ENCODE data around the gene PARP11. TPM values are rescaled to one million over a fixed set of nuclear protein-coding genes. Genes with fewer than 3 reads are reported as not detected.
A peak's percentile ranks its signal among the peaks of the same experiment; 100 is the strongest.
"Not testable (repeated sequence)": the region's sequence is repeated elsewhere in the genome, so short reads cannot be mapped to it uniquely, and the experiment has no call there.

Gene PARP11
- total and polyA plus RNA-seq, 2 donors (not counting 1 experiment from before 2014, with no cell fraction given): 6.4 to 26.3 TPM

DNA sequence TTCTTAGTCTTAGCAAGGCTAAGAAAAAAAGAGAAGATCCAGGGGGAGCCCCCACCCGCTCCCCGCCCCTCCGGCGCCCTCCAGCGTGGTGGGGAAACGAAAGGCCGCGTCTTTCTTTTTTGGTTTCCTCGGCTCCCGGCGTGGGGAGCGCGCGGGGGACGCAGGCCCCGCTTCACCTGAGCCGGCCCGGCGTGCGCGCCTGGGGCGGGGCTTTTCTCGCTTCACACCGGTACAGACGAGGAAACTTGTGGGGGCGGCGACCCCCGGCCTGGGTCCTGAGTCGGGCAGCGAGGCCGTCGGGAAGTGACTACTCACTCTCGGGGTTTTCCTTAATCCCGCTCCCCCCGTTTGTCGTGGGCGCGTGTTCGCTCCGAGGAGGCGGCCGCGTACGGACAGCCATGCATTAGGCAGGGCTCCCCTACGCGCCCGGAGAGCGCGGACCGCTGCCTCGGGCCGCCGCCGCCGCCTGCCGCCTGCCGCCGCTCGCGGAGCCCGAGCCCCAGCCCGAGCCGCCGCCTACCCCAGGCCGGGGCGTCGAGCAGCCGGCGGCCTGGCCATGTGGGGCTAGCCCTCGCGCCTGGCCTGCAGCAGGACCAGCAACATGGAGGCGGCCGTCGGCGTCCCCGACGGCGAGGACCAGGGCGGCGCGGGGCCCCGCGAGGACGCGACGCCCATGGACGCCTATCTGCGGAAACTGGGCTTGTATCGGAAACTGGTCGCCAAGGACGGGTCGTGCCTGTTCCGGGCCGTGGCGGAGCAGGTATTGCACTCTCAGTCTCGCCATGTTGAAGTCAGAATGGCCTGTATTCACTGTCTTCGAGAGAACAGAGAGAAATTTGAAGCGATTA is 34.3 kb downstream of the PARP11 start:
- DNase-seq (peak; percentile 65), ATAC-seq (ENCODE audit: low read depth) (peak; percentile 76)
- H3K9me3 ChIP-seq (ENCODE audit: control extremely low read depth in 1 of 3, control insufficient read depth in 2 of 3, insufficient read depth in 1 of 3, low read length in 2 of 3); H3K27me3 Mint-ChIP-seq; H3K27me3 ChIP-seq (replicated peaks in 1 of 4; ENCODE audit: control extremely low read depth in 1 of 4, control insufficient read depth in 3 of 4, insufficient read depth in 4 of 4, low read length in 3 of 4); H3K9me3 Mint-ChIP-seq (ENCODE audit: insufficient read depth); H3K36me3 ChIP-seq (replicated peaks in 1 of 2; ENCODE audit: control extremely low read depth in 1 of 2, control insufficient read depth in 1 of 2, extremely low read depth in 1 of 2, insufficient read depth in 2 of 2, low read length in 1 of 2); POLR2A ChIA-PET: not testable (repeated sequence)
- Histone ChIP-seq H3K4me1 (ENCODE audit: control insufficient read depth in 2 of 2, insufficient read depth in 2 of 2, low read length in 2 of 2) (peaks cover 17 to 24% of the 10 kb centered on the region in 2 donors), H3K27ac (ENCODE audit: low read length in 2 of 2) (peak overlapping the region in 1 of 2 donors; percentile 44), H3K79me2 (ENCODE audit: control insufficient read depth, insufficient read depth, low read length) (peaks cover 40% of the 10 kb centered on the region), H3K9ac (ENCODE audit: low read length) (peak overlapping the region; percentile 19), H3K4me3 (ENCODE audit: control extremely low read depth in 1 of 5, extremely low read depth in 1 of 5, insufficient read depth in 1 of 5, low read depth in 2 of 5, low read length in 4 of 5) (peak overlapping the region in 4 of 5 experiments; percentile 24 to 54 (median 51)), H3K4me2 (replicated peaks; ENCODE audit: low read depth, low read length, poor library complexity, severe bottlenecking) (peak overlapping the region; percentile 56), H4K20me1 (ENCODE audit: control insufficient read depth, insufficient read depth, low read length, poor library complexity, severe bottlenecking) (peaks cover 18% of the 10 kb centered on the region), H2AFZ (ENCODE audit: insufficient read depth, low read depth, low read length, poor library complexity, severe bottlenecking) (peak overlapping the region; percentile 54)
- 59% methylated on average over 84 of the region's 98 CpGs for WGBS (ENCODE audit: insufficient coverage)
- H3K4me3 Mint-ChIP-seq: peak overlapping the region; percentile 83
- intact Hi-C loops (cut with micrococcal nuclease): loop anchor here (5.0 kb wide), 1 partner anchor 33 kb away; the partner anchor contains the start of gene PARP11
- CTCF ChIA-PET: interaction anchor here (1.1 to 1.4 kb wide), 2 partner anchors 30 to 47 kb away, joined by 3 read pairs; no protein-coding TSS in a partner anchor
- peaks cover 56% of the 10 kb centered on the region for H3K4me1 Mint-ChIP-seq
- H3K27ac Mint-ChIP-seq: peak overlapping the region; percentile 44

DNA sequence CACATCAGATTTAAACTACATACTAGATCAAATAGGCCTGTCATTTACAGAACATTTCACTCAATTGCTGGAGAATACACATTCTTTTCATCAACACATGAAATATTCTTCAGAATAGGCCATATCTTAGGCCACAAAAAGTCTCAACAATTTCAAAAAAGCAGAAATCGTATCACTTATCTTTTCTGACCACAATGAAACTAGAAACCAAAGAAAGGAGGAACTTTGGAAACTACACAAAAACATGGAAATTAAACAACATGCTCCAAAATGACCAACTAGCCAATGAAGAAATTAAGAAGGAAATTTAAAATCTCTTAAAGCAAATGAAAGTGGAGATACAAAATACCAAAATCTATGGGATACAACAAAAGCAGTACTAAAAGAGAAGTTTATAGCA is 35.1 kb downstream of the PARP11 start:
- H4K20me1 ChIP-seq (ENCODE audit: control insufficient read depth, insufficient read depth, low read length, poor library complexity, severe bottlenecking): peaks cover 19% of the 10 kb centered on the region

More for the DNA sequence above, 35.1 kb downstream of the PARP11 start:
- Mint-ChIP-seq H3K4me1 (peaks cover 52% of the 10 kb centered on the region), H3K27me3 (no peaks in the 10 kb centered on the region), H3K9me3 (ENCODE audit: insufficient read depth) (no peaks in the 10 kb centered on the region), H3K27ac (peak overlapping the region; percentile 62), H3K4me3 (peak overlapping the region; percentile 83)
- H3K9ac ChIP-seq (ENCODE audit: low read length): peak overlapping the region; percentile 19
- TF ChIP-seq, protein P1, sequence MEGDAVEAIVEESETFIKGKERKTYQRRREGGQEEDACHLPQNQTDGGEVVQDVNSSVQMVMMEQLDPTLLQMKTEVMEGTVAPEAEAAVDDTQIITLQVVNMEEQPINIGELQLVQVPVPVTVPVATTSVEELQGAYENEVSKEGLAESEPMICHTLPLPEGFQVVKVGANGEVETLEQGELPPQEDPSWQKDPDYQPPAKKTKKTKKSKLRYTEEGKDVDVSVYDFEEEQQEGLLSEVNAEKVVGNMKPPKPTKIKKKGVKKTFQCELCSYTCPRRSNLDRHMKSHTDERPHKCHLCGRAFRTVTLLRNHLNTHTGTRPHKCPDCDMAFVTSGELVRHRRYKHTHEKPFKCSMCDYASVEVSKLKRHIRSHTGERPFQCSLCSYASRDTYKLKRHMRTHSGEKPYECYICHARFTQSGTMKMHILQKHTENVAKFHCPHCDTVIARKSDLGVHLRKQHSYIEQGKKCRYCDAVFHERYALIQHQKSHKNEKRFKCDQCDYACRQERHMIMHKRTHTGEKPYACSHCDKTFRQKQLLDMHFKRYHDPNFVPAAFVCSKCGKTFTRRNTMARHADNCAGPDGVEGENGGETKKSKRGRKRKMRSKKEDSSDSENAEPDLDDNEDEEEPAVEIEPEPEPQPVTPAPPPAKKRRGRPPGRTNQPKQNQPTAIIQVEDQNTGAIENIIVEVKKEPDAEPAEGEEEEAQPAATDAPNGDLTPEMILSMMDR (IDR thresholded peaks at IDR 0.05): no peak
- TF ChIP-seq EZH2 (IDR thresholded peaks at IDR 0.05; ENCODE audit: borderline replicate concordance, insufficient read depth, low read depth, low read length, poor library complexity, severe bottlenecking): no peak
- DNase-seq (peak; percentile 29), ATAC-seq (ENCODE audit: low read depth) (no peak)
- no peaks in the 10 kb centered on the region for H3K27me3 ChIP-seq (replicated peaks in 1 of 4; ENCODE audit: control extremely low read depth in 1 of 4, control insufficient read depth in 3 of 4, insufficient read depth in 4 of 4, low read length in 3 of 4)
- intact Hi-C loops (cut with micrococcal nuclease): loop anchor here (5.0 kb wide), 1 partner anchor 34 kb away; the partner anchor contains the start of gene PARP11
- POLR2A ChIA-PET: no interaction called here
- peaks cover 48% of the 10 kb centered on the region for H3K79me2 ChIP-seq (ENCODE audit: control insufficient read depth, insufficient read depth, low read length)
- peak overlapping the region; percentile 56 for H3K4me2 ChIP-seq (replicated peaks; ENCODE audit: low read depth, low read length, poor library complexity, severe bottlenecking)
- no peaks in the 10 kb centered on the region for H3K9me3 ChIP-seq (ENCODE audit: control extremely low read depth in 1 of 3, control insufficient read depth in 2 of 3, insufficient read depth in 1 of 3, low read length in 2 of 3)
- peak overlapping the region in 2 of 5 experiments; percentile 51 to 54 for H3K4me3 ChIP-seq (ENCODE audit: control extremely low read depth in 1 of 5, extremely low read depth in 1 of 5, insufficient read depth in 1 of 5, low read depth in 2 of 5, low read length in 4 of 5)
- no CpG with 5 or more reads among the region's 1 CpG for WGBS (ENCODE audit: insufficient coverage)
- H3K36me3 ChIP-seq (replicated peaks in 1 of 2; ENCODE audit: control extremely low read depth in 1 of 2, control insufficient read depth in 1 of 2, extremely low read depth in 1 of 2, insufficient read depth in 2 of 2, low read length in 1 of 2): no peaks in the 10 kb centered on the region
- peak overlapping the region in 1 of 2 donors; percentile 44 for H3K27ac ChIP-seq (ENCODE audit: low read length in 2 of 2)
- H3K4me1 ChIP-seq (ENCODE audit: control insufficient read depth in 2 of 2, insufficient read depth in 2 of 2, low read length in 2 of 2): peaks cover 21 to 22% of the 10 kb centered on the region in 2 donors
- CTCF ChIA-PET: interaction anchor here (0.8 kb wide), 1 partner anchor 524 kb away, joined by 3 read pairs; no protein-coding TSS in a partner anchor
- no peak overlapping the region for H2AFZ ChIP-seq (ENCODE audit: insufficient read depth, low read depth, low read length, poor library complexity, severe bottlenecking)
